Measurements from ENCODE around the gene LENEP. TPM values are rescaled to one million over a fixed set of nuclear protein-coding genes. Genes with fewer than 3 reads are reported as not detected.
A peak's percentile ranks its signal among the peaks of the same experiment; 100 is the strongest.

Gene LENEP
- total and polyA plus RNA-seq, 8 donors, result 0.29 TPM; not detected in 7

DNA sequence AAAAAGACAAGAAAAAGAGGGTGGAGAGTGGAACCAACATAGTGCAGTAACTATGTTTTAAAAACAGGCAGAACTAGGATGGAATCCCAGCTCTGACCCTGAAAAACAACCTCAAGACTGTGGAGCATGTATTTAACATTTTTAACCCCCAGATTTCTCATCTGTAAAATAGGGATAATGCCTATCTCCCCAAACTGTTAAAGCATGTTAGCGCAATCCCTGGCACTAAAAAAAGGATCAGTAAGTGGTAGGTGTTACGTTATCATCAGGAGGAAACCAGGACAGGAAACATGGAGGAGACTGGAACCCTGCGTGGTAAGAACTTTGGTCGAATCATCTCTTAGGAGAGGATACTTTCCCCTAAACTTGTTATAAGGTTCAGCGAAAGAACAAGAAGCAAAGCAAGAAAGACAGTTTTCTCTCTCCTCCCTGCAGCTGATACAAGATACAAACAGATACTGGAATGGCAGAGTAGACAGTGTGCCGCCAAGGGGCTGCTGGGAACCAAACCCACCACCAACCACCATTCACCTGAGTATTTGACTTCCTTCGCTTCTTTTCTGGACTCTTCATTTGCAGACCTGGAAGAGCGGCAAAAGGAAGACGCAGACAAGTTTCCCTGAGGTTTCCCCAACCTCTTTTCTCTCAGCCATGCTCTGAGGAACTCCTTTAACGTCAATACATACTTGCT lies 32.8 kb upstream of the LENEP start:
- TF ChIP-seq, protein P1, sequence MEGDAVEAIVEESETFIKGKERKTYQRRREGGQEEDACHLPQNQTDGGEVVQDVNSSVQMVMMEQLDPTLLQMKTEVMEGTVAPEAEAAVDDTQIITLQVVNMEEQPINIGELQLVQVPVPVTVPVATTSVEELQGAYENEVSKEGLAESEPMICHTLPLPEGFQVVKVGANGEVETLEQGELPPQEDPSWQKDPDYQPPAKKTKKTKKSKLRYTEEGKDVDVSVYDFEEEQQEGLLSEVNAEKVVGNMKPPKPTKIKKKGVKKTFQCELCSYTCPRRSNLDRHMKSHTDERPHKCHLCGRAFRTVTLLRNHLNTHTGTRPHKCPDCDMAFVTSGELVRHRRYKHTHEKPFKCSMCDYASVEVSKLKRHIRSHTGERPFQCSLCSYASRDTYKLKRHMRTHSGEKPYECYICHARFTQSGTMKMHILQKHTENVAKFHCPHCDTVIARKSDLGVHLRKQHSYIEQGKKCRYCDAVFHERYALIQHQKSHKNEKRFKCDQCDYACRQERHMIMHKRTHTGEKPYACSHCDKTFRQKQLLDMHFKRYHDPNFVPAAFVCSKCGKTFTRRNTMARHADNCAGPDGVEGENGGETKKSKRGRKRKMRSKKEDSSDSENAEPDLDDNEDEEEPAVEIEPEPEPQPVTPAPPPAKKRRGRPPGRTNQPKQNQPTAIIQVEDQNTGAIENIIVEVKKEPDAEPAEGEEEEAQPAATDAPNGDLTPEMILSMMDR (IDR thresholded peaks at IDR 0.05), result no peak
- FAIRE-seq (no peak), ATAC-seq (no peak), DNase-seq (no peak)
- peak overlapping the region in 3 of 4 donors; percentile 79 to 94 (median 91) for H3K4me3 ChIP-seq
- intact Hi-C loops (cut with DNase I), result loop anchor here in 2 of 3 donors (10.0 kb wide), 1 partner anchor 54 kb away; no protein-coding TSS in a partner anchor
- peaks cover 0 to 17% (median 14%) of the 10 kb centered on the region in 3 donors for H3K36me3 ChIP-seq
- peak overlapping the region; percentile 89 to 98 (median 96) for H3K27ac ChIP-seq
- H3K27me3 ChIP-seq, result no peaks in the 10 kb centered on the region
- 35 to 36% methylated on average over 10 of the region's 10 CpGs for WGBS, 2 donors
- peaks cover 0 to 13% (median 12%) of the 10 kb centered on the region in 3 donors for H3K4me1 ChIP-seq
- no peaks in the 10 kb centered on the region for H3K9me3 ChIP-seq

DNA sequence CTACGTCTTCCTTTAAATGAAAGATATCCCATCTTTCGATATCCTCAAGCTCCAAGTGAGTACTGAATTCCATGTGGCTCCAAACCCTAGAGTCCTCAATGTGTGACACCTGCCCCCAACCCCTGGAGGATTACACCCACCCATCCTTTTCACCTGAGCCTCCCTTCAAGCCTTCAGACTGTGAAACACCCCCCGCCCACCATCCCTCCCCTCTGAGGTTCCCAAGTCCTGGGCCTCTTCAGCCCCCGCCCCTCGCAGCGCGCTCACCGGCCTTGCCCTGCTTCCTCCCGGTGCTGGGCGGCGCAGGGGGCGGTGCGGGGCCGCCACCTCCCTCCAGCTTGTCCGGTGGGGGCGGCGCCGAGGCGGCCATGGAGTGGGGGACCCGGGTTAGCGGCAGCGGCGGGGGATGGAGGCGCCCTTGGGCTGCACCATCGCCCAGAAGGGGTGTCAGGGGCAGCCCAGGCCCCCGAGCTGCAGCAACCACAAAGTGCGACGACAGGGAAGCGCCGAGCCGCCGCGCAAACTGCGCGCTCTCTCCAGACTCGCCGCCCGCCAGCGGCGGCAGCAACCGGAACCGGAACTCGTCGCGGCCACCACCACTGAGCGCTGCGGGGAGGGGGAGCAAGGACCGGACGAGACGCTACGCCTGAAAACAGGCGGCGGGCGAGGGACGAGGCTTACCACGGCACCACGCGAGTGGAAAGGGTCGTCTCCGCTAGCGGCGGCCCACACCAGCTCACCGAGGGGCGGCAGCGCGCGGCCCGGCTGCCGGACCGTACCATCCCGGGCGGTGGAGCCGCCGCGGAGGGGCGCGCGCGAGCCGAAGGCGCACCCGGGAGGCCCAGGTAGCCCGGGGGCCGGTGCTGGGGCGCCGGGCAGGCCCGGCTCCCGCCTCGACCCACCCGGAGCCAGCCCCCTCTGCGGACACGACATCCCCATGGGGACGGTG lies 31.9 kb upstream of the LENEP start, which contains the start of gene PYGO2:
PYGO2 (minus strand) TSS at position 576 of the 949 bp plus-strand sequence; CDS start at position 370, 206 bp downstream.
- Histone ChIP-seq H3K4me1 (peaks cover 0 to 13% (median 10%) of the 10 kb centered on the region in 3 donors), H3K4me3 (peak within 1 kb of the TSS; percentile 79 to 96 (median 92)), H3K9me3 (no peaks in the 10 kb centered on the region), H3K27me3 (no peaks in the 10 kb centered on the region), H3K27ac (peak within 1 kb of the TSS; percentile 89 to 98 (median 96)), H3K36me3 (peaks cover 0 to 24% (median 23%) of the 10 kb centered on the region in 3 donors)
- TF ChIP-seq, protein P1 (IDR thresholded peaks at IDR 0.05), result peak in 1 of 4 donors; percentile 28
- peak; percentile 75 to 92 (median 82) for DNase-seq
- intact Hi-C loops (cut with DNase I), result loop anchor here in 2 of 3 donors (10.0 kb wide), 1 partner anchor 53 kb away; no protein-coding TSS in a partner anchor
- 0% methylated on average over 63 to 93 of the region's 93 CpGs for WGBS, 2 donors
- FAIRE-seq, result no peak
- ATAC-seq, result peak; percentile 83 to 88 (median 86)

DNA sequence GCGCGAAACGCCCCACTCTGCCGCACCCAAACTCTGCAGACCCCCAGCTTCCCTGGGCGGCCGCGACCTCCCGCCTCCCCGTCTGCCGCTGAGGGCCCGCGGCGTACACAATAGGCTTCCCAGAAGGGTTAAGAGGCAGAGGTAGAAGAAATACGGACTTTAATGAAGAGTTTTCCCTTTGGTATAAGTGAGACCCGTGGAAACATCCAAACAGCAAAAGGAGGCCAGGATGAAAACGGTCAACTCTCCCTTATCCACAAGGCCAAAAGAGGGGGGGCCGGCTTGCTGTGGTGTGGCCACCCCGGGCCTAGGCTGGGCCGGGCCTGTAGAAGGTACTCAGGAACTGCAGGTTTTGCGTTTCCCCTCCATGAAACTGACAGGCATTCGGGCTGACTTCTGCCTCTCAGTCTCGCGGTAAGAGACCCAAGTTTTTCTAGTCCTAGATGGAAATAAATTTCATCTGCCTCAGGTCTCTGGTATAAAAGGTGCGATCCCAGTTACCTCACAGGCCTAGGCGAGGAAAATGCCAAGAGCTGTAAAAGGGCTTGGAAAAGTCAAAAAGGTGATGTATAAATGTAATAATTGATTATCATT lies 31.1 kb upstream of the LENEP start:
- H3K4me1 ChIP-seq, result peaks cover 0 to 13% (median 5%) of the 10 kb centered on the region in 3 donors
- H3K36me3 ChIP-seq, result peaks cover 0 to 32% (median 25%) of the 10 kb centered on the region in 3 donors
- intact Hi-C loops (cut with DNase I), result loop anchor here in 2 of 3 donors (10.0 kb wide), 1 partner anchor 53 kb away; no protein-coding TSS in a partner anchor
- ATAC-seq (peak; percentile 10 to 41 (median 20)), FAIRE-seq (no peak), DNase-seq (no peak)
- 3 to 4% methylated on average over 25 of the region's 25 CpGs for whole genome bisulfite sequencing, 2 donors
- peak overlapping the region; percentile 89 to 98 (median 96) for H3K27ac ChIP-seq
- TF ChIP-seq, protein P1 (IDR thresholded peaks at IDR 0.05), result no peak
- H3K27me3 ChIP-seq, result no peaks in the 10 kb centered on the region
- H3K4me3 ChIP-seq, result peak overlapping the region; percentile 79 to 96 (median 92)
- no peaks in the 10 kb centered on the region for H3K9me3 ChIP-seq

DNA sequence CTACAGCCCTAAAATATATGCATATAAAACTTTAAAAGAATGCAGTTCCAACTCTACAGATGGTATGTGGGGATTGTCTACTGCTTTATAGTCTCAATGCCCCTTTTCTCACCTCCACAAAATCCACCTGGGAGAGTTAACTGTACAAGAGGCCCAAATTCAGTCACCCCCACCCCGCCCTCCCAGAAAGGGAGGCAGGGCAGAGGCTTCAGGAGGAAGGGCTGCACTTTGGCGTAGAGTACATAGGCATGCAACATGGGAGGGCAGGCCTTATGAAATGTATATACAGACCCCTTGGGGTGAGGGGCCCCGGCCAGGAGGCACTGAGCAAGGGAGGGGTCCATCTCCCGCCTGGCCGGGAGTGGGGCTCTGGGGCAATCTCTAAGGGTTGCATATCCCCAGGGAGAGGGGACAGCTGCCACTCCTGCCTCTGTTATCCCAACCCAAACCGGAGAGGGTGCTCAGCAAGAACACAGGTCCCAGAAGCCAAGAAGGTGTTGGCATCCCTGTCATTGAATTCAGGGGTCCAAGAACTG lies 30.5 kb upstream of the LENEP start:
- intact Hi-C loops (cut with DNase I), result loop anchor here in 2 of 3 donors (10.0 kb wide), 1 partner anchor 52 kb away; no protein-coding TSS in a partner anchor
- no peak for DNase-seq
- Histone ChIP-seq H3K36me3 (peaks cover 0 to 38% (median 30%) of the 10 kb centered on the region in 3 donors), H3K27ac (peak overlapping the region in 2 of 4 donors; percentile 96 to 98), H3K9me3 (no peaks in the 10 kb centered on the region), H3K4me1 (peaks cover 0 to 13% (median 5%) of the 10 kb centered on the region in 3 donors), H3K4me3 (peak overlapping the region in 2 of 4 donors; percentile 91 to 94), H3K27me3 (no peaks in the 10 kb centered on the region)
- ATAC-seq, result no peak
- TF ChIP-seq, protein P1 (IDR thresholded peaks at IDR 0.05), result no peak
- 65 to 79% methylated on average over 6 of the region's 6 CpGs for WGBS, 2 donors
- no peak for FAIRE-seq

All from pancreas (tissue), 10 donors.